PC-9 (cell line): ENCODE data around the gene RELCH. TPM values are rescaled to one million over a fixed set of nuclear protein-coding genes. Genes with fewer than 3 reads are reported as not detected.

Experiments used
- BruUV-seq: library from RNA; stranded (reverse); fragments of 400-500 nt; replicated peaks from 2 replicates; lab custom pipeline; 2021; lab: Mats Ljungman, UMichigan
- CTCF ChIA-PET: fragments of 300-600 bp; sonication (Branson Sonifier 250); formaldehyde crosslinking; loops from one replicate; lab custom pipeline; 2022; ENCODE audit warnings: antibody characterized with exemption; lab: Charles Lee
- POLR2A ChIA-PET: fragments of 300-600 bp; sonication (Branson Sonifier 250); formaldehyde crosslinking; loops from one replicate; lab custom pipeline; 2022; ENCODE audit warnings: antibody characterized with exemption; ENCODE audit not compliant: unreplicated experiment; lab: Charles Lee
- DNase-seq, 2 experiments: peaks; one replicate each; pipeline versions ENCODE4 v3.0.0 to v3.0.0-alpha.2; 2015 to 2022; ENCODE audit warnings: mixed read lengths in 1 of 2
- H2AFZ ChIP-seq: fragments of 200-600 bp; sonication (generic); 2 replicates; pipeline ENCODE4 v1.8.1; 2017; ENCODE audit warnings: antibody characterized with exemption
- H3F3A ChIP-seq: fragments of 200-600 bp; sonication (generic); 2 replicates; pipeline ENCODE4 v1.8.1; 2017; ENCODE audit warnings: antibody characterized with exemption, mild to moderate bottlenecking, low read depth; ENCODE audit not compliant: insufficient read depth
- H3K27ac ChIP-seq: fragments of 200-600 bp; sonication (generic); 2 replicates; pipeline ENCODE4 v1.6.1; 2016; ENCODE audit warnings: mixed run types
- H3K27me3 ChIP-seq: fragments of 200-600 bp; sonication (generic); 2 replicates; pipeline ENCODE4 v1.6.1; 2016; ENCODE audit warnings: low read depth, mixed run types; ENCODE audit not compliant: insufficient read depth
- H3K36me3 ChIP-seq: fragments of 200-600 bp; sonication (generic); 2 replicates; pipeline ENCODE4 v1.6.1; 2016; ENCODE audit warnings: low read depth, mixed run types
- H3K4me1 ChIP-seq: fragments of 200-600 bp; sonication (generic); replicated peaks from 2 replicates; pipeline ENCODE4 v1.6.1; 2016; ENCODE audit warnings: mixed run types; ENCODE audit not compliant: insufficient read depth
- H3K4me2 ChIP-seq: fragments of 200-600 bp; sonication (generic); 2 replicates; pipeline ENCODE4 v1.6.1; 2017; ENCODE audit warnings: mixed run types
- H3K4me3 ChIP-seq: fragments of 200-600 bp; sonication (generic); 2 replicates; pipeline ENCODE4 v1.6.1; 2016; ENCODE audit warnings: mixed run types
- H3K79me2 ChIP-seq: fragments of 200-600 bp; sonication (generic); 2 replicates; pipeline ENCODE4 v1.6.1; 2017; ENCODE audit warnings: low read depth, mixed run types
- H3K9me2 ChIP-seq: fragments of 200-600 bp; sonication (generic); 2 replicates; pipeline ENCODE4 v1.8.1; 2017; ENCODE audit warnings: mild to moderate bottlenecking; ENCODE audit not compliant: insufficient read depth
- H3K9me3 ChIP-seq: fragments of 200-600 bp; sonication (generic); 2 replicates; pipeline ENCODE4 v1.8.1; 2016; ENCODE audit warnings: low read depth; ENCODE audit not compliant: insufficient read depth
- H4K20me1 ChIP-seq: fragments of 200-600 bp; sonication (generic); 2 replicates; pipeline ENCODE4 v1.8.1; 2017; ENCODE audit not compliant: insufficient read depth
- EZH2 ChIP-seq: fragments of 200-600 bp; sonication (generic); IDR thresholded peaks from 2 replicates; pipeline ENCODE4 v1.8.0; 2017; ENCODE audit warnings: antibody characterized with exemption, low read depth
- intact Hi-C: fragments of 100-400 bp; cut with micrococcal nuclease; formaldehyde crosslinking; loops from one replicate; pipeline ENCODE4 v1.10.0; 2022; ENCODE audit not compliant: unreplicated experiment
- total RNA-seq: library from RNA; stranded (reverse); gene quantifications from 2 replicates; pipeline ENCODE4 v1.2.3, GENCODE V29; 2021
- TF ChIP-seq, protein P1 (sequence below): fragments of 200-600 bp; sonication (generic); conservative IDR thresholded peaks from 2 replicates; pipeline ENCODE4 v1.6.1; 2017; ENCODE audit warnings: mixed run types, antibody characterized with exemption, mild to moderate bottlenecking, moderate library complexity

The RELCH gene
- total RNA-seq, 1 experiment from 2014 or later: 20.1 TPM

DNA sequence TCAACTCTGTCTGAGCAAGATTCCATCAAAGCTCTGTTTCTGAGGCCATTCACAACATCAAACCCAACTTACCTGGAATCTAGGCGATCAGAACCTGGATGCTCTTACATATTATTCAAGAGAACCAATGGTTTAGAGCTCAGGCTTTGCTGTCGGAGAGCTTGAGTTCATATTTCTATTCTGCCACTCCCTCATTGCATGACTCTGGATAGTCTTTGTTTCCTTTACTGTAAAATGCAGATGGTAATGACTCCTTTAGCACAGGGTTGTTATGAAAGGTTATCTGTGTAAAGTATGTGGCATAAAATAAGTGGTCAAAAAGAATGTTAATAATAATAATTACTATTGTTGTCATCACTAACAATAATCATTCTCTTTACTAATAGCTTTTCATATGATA, 12.6 kb downstream of the RELCH start:
- Histone ChIP-seq H3K27me3 (no peaks in the 10 kb centered on the region), H3K4me3 (no peak overlapping the region), H3K79me2 (peaks cover 94% of the 10 kb centered on the region), H3K9me2 (no peaks in the 10 kb centered on the region), H2AFZ (no peak overlapping the region), H3K4me1 (peaks cover 43% of the 10 kb centered on the region), H3K9me3 (no peaks in the 10 kb centered on the region), H3F3A (peaks cover 8% of the 10 kb centered on the region), H3K4me2 (peak overlapping the region; percentile 37; the same call in 1 of the 2 replicates), H3K36me3 (no peaks in the 10 kb centered on the region), H4K20me1 (peaks cover 4% of the 10 kb centered on the region; the same call in 1 of the 2 replicates), H3K27ac (0 out of 2 replicates have a peak overlapping the region, but pooled peaks have one; percentile 49)
- ChIA-PET POLR2A (no interaction called here), CTCF (no interaction called here)
- TF ChIP-seq, protein P1, sequence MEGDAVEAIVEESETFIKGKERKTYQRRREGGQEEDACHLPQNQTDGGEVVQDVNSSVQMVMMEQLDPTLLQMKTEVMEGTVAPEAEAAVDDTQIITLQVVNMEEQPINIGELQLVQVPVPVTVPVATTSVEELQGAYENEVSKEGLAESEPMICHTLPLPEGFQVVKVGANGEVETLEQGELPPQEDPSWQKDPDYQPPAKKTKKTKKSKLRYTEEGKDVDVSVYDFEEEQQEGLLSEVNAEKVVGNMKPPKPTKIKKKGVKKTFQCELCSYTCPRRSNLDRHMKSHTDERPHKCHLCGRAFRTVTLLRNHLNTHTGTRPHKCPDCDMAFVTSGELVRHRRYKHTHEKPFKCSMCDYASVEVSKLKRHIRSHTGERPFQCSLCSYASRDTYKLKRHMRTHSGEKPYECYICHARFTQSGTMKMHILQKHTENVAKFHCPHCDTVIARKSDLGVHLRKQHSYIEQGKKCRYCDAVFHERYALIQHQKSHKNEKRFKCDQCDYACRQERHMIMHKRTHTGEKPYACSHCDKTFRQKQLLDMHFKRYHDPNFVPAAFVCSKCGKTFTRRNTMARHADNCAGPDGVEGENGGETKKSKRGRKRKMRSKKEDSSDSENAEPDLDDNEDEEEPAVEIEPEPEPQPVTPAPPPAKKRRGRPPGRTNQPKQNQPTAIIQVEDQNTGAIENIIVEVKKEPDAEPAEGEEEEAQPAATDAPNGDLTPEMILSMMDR: no peak
- TF ChIP-seq EZH2: no peak
- no TSS peak for BruUV-seq
- DNase-seq: no peak
- intact Hi-C loops: loop anchor here (5.0 kb wide), 1 partner anchor 38 kb away; no protein-coding TSS in a partner anchor

DNA sequence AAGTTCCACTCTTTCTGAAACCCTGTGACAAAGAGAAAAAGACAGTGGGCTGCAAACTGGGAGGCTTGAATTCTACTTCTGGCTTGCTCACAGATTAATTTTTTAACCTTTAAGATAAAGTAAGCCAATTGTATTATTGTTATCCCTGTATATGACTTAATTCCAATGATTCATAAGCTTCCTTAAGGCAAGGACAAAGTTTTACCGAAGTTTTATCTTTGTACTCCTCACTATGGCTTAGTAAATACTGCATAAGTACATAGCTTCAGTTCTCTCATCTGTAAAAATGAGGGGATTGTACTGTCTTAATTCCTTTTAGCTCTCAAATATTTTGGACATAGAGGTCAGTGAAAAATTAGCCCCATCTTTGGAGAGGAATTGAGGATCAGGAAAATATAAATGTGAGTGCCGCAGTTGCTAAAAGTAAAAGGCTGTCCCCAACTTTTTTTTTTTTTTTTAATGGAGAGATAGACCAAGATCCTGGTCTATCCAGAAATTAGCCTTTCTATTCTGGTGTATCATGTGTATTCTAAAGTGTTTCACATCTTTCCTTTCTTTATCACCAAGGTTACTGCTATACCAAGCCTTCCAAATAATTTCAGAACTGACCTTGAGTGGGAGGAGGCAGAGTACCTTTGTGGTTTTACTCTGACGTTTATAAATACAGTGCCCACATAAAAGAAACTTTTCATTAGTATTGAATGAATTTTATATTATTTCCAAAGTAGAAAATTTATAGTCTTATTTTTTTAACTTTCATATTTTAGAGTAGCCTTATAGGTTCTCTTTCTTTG, 13.3 kb downstream of the RELCH start:
- Histone ChIP-seq H3K9me2 (0 out of 2 replicates have a peak, but pooled peaks cover 4% of the 10 kb centered on the region), H4K20me1 (peaks cover 4% of the 10 kb centered on the region; the same call in 1 of the 2 replicates), H2AFZ (no peak overlapping the region), H3K4me1 (peaks cover 43% of the 10 kb centered on the region), H3K79me2 (peaks cover 94% of the 10 kb centered on the region), H3K27me3 (no peaks in the 10 kb centered on the region), H3K27ac (peak overlapping the region; percentile 49), H3F3A (peaks cover 8% of the 10 kb centered on the region), H3K36me3 (no peaks in the 10 kb centered on the region), H3K4me2 (peak overlapping the region; percentile 37; the same call in 1 of the 2 replicates), H3K4me3 (no peak overlapping the region), H3K9me3 (no peaks in the 10 kb centered on the region)
- intact Hi-C loops: loop anchor here (5.0 kb wide), 1 partner anchor 37 kb away; no protein-coding TSS in a partner anchor
- TF ChIP-seq, protein P1: no peak
- TF ChIP-seq EZH2: no peak
- ChIA-PET POLR2A (no interaction called here), CTCF (interaction anchor here (0.6 kb wide), 1 partner anchor 17 kb away, joined by 3 read pairs; no protein-coding TSS in a partner anchor)
- no peak for DNase-seq
- BruUV-seq: no TSS peak

- Histone ChIP-seq H3F3A (peaks cover 8% of the 10 kb centered on the region), H3K27ac (peak overlapping the region; percentile 56), H3K27me3 (no peaks in the 10 kb centered on the region), H3K36me3 (no peaks in the 10 kb centered on the region), H3K9me2 (0 out of 2 replicates have a peak, but pooled peaks cover 4% of the 10 kb centered on the region), H3K4me3 (peak overlapping the region; percentile 33; the same call in 1 of the 2 replicates), H3K9me3 (no peaks in the 10 kb centered on the region), H4K20me1 (peaks cover 4% of the 10 kb centered on the region; the same call in 1 of the 2 replicates), H3K79me2 (peaks cover 91% of the 10 kb centered on the region), H2AFZ (no peak overlapping the region), H3K4me2 (peak overlapping the region; percentile 59), H3K4me1 (peaks cover 43% of the 10 kb centered on the region)
- BruUV-seq: no TSS peak
- peak in 1 of 2 experiments; percentile 91 for DNase-seq
- POLR2A ChIA-PET: no interaction called here
- intact Hi-C loops: loop anchor here (5.0 kb wide), 1 partner anchor 35 kb away; no protein-coding TSS in a partner anchor
- CTCF ChIA-PET: no interaction called here
- TF ChIP-seq EZH2: no peak
- TF ChIP-seq, protein P1: no peak
Measured at GRCh38 chr18:62201870-62202269, 14.8 kb downstream of the RELCH start.
